ENCODE results near the gene ITGB5. TPM values are rescaled to one million over a fixed set of nuclear protein-coding genes. Genes with fewer than 3 reads are reported as not detected.

ITGB5 gene
- total and polyA plus RNA-seq, 2 donors (not counting 1 experiment from before 2014, with no cell fraction given), result 0.15 to 0.54 TPM

DNA sequence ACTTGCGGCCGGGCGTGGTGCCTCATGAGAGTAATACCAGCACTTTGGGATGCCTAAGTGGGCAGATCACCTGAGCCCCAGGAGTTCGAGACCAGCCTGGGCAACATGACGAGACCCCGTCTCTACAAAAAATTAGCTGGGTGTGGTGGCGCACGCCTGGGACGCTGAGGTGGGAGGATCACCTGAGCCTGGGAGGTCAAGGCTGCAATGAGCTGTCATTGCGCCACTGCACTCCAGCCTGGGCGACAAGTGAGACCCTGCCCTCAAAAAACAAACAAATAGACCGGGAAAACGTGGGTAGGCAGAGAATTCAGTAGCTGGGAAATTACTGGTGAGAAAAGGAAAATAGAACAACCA, 156.2 kb downstream of the ITGB5 start:
- Mint-ChIP-seq H3K4me1 (peaks cover 28% of the 10 kb centered on the region), H3K27ac (peak overlapping the region; percentile 56), H3K9me3 (ENCODE audit: insufficient read depth) (no peaks in the 10 kb centered on the region), H3K4me3 (peak overlapping the region; percentile 99), H3K27me3 (peaks cover 15% of the 10 kb centered on the region)
- intact Hi-C loops (cut with micrococcal nuclease), result loop anchor here (1.0 to 10.0 kb wide), 3 partner anchors 644 to 1144 kb away; partner anchors contain the start of genes HACD2, OSBPL11 and ZNF148
- Histone ChIP-seq H3K27me3 (replicated peaks in 1 of 4; ENCODE audit: control extremely low read depth in 1 of 4, control insufficient read depth in 3 of 4, insufficient read depth in 4 of 4, low read length in 3 of 4) (peaks cover 0 to 7% (median 4%) of the 10 kb centered on the region in 4 experiments), H3K4me2 (replicated peaks; ENCODE audit: low read depth, low read length, poor library complexity, severe bottlenecking) (peak overlapping the region; percentile 83), H3K9me3 (ENCODE audit: control extremely low read depth in 1 of 3, control insufficient read depth in 2 of 3, insufficient read depth in 1 of 3, low read length in 2 of 3) (no peaks in the 10 kb centered on the region), H3K27ac (ENCODE audit: low read length in 2 of 2) (peak overlapping the region; percentile 46 to 78), H3K36me3 (replicated peaks in 1 of 2; ENCODE audit: control extremely low read depth in 1 of 2, control insufficient read depth in 1 of 2, extremely low read depth in 1 of 2, insufficient read depth in 2 of 2, low read length in 1 of 2) (peaks cover 2 to 3% of the 10 kb centered on the region in 2 experiments), H3K4me3 (ENCODE audit: control extremely low read depth in 1 of 5, extremely low read depth in 1 of 5, insufficient read depth in 1 of 5, low read depth in 2 of 5, low read length in 4 of 5) (peak overlapping the region; percentile 86 to 99 (median 88)), H3K4me1 (ENCODE audit: control insufficient read depth in 2 of 2, insufficient read depth in 2 of 2, low read length in 2 of 2) (peaks cover 10 to 14% of the 10 kb centered on the region in 2 donors), H3K79me2 (ENCODE audit: control insufficient read depth, insufficient read depth, low read length) (peaks cover 34% of the 10 kb centered on the region), H3K9ac (ENCODE audit: low read length) (peak overlapping the region; percentile 92), H4K20me1 (ENCODE audit: control insufficient read depth, insufficient read depth, low read length, poor library complexity, severe bottlenecking) (no peaks in the 10 kb centered on the region), H2AFZ (ENCODE audit: insufficient read depth, low read depth, low read length, poor library complexity, severe bottlenecking) (peak overlapping the region; percentile 99)
- CTCF ChIA-PET, result no interaction called here
- WGBS (ENCODE audit: insufficient coverage), result 16% methylated on average over 9 of the region's 13 CpGs
- no peak for DNase-seq
- TF ChIP-seq, protein P1, sequence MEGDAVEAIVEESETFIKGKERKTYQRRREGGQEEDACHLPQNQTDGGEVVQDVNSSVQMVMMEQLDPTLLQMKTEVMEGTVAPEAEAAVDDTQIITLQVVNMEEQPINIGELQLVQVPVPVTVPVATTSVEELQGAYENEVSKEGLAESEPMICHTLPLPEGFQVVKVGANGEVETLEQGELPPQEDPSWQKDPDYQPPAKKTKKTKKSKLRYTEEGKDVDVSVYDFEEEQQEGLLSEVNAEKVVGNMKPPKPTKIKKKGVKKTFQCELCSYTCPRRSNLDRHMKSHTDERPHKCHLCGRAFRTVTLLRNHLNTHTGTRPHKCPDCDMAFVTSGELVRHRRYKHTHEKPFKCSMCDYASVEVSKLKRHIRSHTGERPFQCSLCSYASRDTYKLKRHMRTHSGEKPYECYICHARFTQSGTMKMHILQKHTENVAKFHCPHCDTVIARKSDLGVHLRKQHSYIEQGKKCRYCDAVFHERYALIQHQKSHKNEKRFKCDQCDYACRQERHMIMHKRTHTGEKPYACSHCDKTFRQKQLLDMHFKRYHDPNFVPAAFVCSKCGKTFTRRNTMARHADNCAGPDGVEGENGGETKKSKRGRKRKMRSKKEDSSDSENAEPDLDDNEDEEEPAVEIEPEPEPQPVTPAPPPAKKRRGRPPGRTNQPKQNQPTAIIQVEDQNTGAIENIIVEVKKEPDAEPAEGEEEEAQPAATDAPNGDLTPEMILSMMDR (IDR thresholded peaks at IDR 0.05), result no peak
- TF ChIP-seq EZH2 (IDR thresholded peaks at IDR 0.05; ENCODE audit: borderline replicate concordance, insufficient read depth, low read depth, low read length, poor library complexity, severe bottlenecking), result no peak
- ATAC-seq (ENCODE audit: low read depth), result no peak
- POLR2A ChIA-PET, result no interaction called here

DNA sequence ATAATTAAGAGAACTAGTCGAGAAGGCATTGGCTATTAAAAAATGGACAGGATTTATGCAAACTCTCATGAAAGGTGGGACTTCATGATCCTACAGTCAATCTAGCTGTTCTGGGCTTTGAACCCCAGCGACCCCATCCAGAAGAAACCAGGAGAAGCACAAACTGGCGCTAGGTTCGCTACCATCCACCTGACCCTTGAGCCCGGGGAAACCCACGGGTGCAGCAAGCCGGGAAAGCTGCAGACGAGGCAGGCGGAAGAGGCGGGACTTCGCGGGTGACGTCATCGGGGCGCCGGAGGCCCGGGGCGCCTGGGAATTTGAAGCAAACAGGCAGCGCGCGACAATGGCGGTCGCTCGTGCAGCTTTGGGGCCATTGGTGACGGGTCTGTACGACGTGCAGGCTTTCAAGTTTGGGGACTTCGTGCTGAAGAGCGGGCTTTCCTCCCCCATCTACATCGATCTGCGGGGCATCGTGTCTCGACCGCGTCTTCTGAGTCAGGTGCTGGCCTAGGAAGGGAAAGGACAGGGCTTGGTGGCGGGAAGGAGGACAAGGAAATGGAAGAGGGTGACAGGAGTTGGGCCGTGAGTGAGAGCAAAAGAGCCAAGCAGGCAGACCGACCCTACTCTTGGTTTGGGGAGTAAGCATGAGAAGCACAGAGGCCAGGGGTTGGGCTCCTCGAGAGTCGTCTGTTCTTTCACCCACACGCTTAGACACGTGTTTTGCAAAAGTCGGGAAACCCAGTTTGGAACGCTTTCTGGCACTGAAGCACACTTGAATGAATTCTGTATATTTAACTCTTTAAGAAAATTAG, 156.8 kb downstream of the ITGB5 start, which contains the start of gene UMPS:
UMPS (plus strand) TSS at position 324 of the 812 bp plus-strand sequence; CDS start at position 344, 20 bp downstream.
- peaks cover 34% of the 10 kb centered on the region for H3K79me2 ChIP-seq (ENCODE audit: control insufficient read depth, insufficient read depth, low read length)
- TF ChIP-seq, protein P1 (IDR thresholded peaks at IDR 0.05), result no peak
- no peak for TF ChIP-seq EZH2 (IDR thresholded peaks at IDR 0.05; ENCODE audit: borderline replicate concordance, insufficient read depth, low read depth, low read length, poor library complexity, severe bottlenecking)
- peak within 1 kb of the TSS; percentile 46 to 78 for H3K27ac ChIP-seq (ENCODE audit: low read length in 2 of 2)
- peaks cover 28% of the 10 kb centered on the region for H3K4me1 Mint-ChIP-seq
- peaks cover 1 to 3% of the 10 kb centered on the region in 2 experiments for H3K36me3 ChIP-seq (replicated peaks in 1 of 2; ENCODE audit: control extremely low read depth in 1 of 2, control insufficient read depth in 1 of 2, extremely low read depth in 1 of 2, insufficient read depth in 2 of 2, low read length in 1 of 2)
- H3K4me3 Mint-ChIP-seq, result peak within 1 kb of the TSS; percentile 99
- peaks cover 0 to 10% (median 4%) of the 10 kb centered on the region in 4 experiments for H3K27me3 ChIP-seq (replicated peaks in 1 of 4; ENCODE audit: control extremely low read depth in 1 of 4, control insufficient read depth in 3 of 4, insufficient read depth in 4 of 4, low read length in 3 of 4)
- peak; percentile 97 for ATAC-seq (ENCODE audit: low read depth)
- H3K27me3 Mint-ChIP-seq, result peaks cover 20% of the 10 kb centered on the region
- intact Hi-C loops (cut with micrococcal nuclease), result loop anchor here (1.0 to 10.0 kb wide), 3 partner anchors 645 to 1143 kb away; partner anchors contain the start of genes HACD2, OSBPL11 and ZNF148
- peak within 1 kb of the TSS; percentile 99 for H2AFZ ChIP-seq (ENCODE audit: insufficient read depth, low read depth, low read length, poor library complexity, severe bottlenecking)
- H3K9me3 Mint-ChIP-seq (ENCODE audit: insufficient read depth), result no peaks in the 10 kb centered on the region
- peak; percentile 94 for DNase-seq
- no peaks in the 10 kb centered on the region for H3K9me3 ChIP-seq (ENCODE audit: control extremely low read depth in 1 of 3, control insufficient read depth in 2 of 3, insufficient read depth in 1 of 3, low read length in 2 of 3)
- no peaks in the 10 kb centered on the region for H4K20me1 ChIP-seq (ENCODE audit: control insufficient read depth, insufficient read depth, low read length, poor library complexity, severe bottlenecking)
- ChIA-PET POLR2A (no interaction called here), CTCF (interaction anchor here (1.5 kb wide), 1 partner anchor 13 kb away, joined by 3 read pairs; no protein-coding TSS in a partner anchor)
- peak within 1 kb of the TSS; percentile 86 to 99 (median 88) for H3K4me3 ChIP-seq (ENCODE audit: control extremely low read depth in 1 of 5, extremely low read depth in 1 of 5, insufficient read depth in 1 of 5, low read depth in 2 of 5, low read length in 4 of 5)
- peak within 1 kb of the TSS; percentile 83 for H3K4me2 ChIP-seq (replicated peaks; ENCODE audit: low read depth, low read length, poor library complexity, severe bottlenecking)
- H3K9ac ChIP-seq (ENCODE audit: low read length), result peak within 1 kb of the TSS; percentile 92
- 0% methylated on average over 32 of the region's 44 CpGs for WGBS (ENCODE audit: insufficient coverage)
- H3K4me1 ChIP-seq (ENCODE audit: control insufficient read depth in 2 of 2, insufficient read depth in 2 of 2, low read length in 2 of 2), result peaks cover 10 to 14% of the 10 kb centered on the region in 2 donors
- peak within 1 kb of the TSS; percentile 94 for H3K27ac Mint-ChIP-seq
